Measurements from ENCODE around the gene ITPKB.

ITPKB gene

GRCh38 chr1:226702957-226703831 is 35.9 kb downstream of the ITPKB start:
- DNase-seq, result peak; percentile 75

DNA sequence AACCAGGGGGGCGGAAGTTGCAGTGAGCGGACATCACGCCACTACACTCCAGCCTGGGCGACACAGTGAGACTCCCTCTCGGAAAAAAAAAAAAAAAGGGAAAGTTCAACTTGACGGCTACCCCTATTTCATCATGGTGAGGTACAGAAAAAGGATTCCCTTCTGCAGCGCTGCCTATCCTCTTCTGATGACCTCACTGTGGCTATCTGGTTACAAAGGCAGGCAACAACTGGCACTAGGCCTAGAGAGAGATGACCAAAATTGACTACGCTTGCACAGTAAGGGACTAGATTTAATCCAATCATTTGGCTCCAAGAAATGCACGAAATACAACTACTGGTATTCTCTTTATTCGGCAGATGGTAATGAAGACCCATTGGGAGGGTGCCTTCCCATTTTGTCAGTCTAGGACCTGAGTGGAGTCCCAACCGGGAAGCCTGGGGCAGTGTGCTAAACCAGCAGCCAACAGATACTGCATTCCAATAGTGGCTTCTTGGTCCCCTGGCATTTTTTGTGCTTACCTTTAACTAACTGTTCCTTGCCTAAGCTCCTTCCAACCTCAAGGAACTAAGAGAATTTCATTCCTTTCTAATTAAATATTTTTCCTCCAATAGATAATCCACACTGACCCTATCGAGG is 36.6 kb downstream of the ITPKB start:
- DNase-seq, result no peak

DNA sequence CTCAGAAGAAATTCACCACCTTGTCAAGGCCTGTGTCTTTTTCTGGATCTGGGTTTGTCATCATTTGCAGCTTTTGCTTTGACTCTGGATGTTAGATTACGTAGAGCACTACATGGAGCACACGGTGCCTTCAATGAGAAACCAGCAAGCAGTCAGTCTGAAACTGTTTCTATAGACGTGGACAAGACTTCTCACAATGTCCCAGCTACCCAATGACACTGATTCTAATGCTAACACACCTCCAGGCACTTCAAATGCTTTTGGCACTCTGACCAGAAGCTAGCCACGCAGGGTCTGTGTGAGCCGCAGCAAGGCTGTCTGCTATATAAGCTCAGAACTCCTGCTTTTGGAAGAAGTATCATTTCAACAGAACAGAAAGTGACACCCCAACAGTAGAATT is 38.2 kb downstream of the ITPKB start:
- no peak for DNase-seq

GRCh38 chr1:226699166-226699565 is 39.9 kb downstream of the ITPKB start:
- no peak for DNase-seq

GRCh38 chr1:226698659-226699058 is 40.4 kb downstream of the ITPKB start:
- DNase-seq, result no peak

DNA sequence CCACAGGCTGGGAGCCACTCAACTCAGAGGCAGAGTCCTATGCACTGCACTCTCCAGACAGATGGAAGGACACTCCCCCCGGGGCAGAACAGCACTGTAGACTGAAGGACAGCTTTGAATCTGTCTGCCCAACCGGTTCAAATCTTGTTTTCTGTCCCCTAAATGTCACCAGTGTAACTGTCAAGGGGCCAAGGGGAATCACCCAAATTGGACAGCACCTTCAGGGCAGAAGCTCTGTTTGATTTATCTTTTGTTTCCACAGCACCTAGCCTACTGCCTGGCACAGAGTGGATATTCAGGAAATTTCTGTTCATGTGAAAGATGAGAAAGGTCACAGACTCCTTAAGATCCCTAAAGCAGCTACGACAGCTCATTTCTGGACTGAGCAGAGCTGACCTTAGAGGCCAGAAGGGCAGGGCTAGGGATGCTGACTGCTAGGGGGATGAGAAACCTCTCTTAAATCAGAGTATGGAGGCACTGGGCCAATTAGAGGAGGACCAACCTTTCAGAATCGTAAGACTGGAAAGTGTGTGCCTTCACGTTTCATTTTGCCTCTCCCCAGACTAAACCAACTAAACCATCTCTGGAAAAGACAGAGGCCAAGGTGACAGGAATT is 41.0 kb downstream of the ITPKB start:
- DNase-seq, result no peak

DNA sequence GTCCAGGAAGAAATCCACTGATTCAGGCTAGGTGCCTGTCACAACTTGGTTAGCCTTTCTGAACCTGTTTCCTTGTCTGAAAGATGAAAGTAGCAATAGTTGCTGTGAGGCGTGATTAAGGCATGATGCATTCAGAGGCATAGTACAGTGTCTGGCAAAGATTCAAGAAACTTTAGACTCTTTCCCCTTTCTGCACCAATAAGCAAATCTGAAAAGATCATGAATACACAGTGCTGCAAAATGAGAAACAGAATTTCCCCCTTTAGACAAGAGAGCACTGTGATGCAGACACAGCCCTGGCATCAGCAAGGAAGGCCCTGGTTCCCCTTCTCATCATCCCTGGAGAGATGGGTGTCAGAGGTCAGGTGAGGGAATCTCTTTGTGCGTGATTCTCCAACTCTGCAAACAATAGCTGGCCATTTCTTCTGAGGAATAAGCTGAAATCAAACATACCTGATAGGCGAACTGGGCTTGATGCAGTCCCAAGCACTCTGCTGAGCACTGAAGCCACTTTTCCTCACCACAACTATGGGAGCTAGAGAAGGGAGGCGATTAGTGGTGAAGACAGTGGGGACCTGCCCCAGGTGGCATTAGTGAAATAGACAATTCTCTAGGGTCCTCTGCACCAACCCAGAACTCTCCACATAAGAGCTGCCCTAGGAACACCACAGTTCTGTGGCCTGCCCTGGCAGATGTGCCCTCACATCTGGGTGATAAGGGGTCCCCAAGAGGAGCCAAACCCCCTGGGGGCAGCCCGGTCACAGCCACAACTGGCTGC is 41.7 kb downstream of the ITPKB start:
- no peak for DNase-seq

GRCh38 chr1:226696547-226696946 is 42.5 kb downstream of the ITPKB start:
- DNase-seq, result no peak

- no peak for DNase-seq
These were observed 43.7 kb downstream of the ITPKB start for GRCh38 chr1:226695335-226695900.

GRCh38 chr1:226692823-226693222 is 46.3 kb downstream of the ITPKB start:
- DNase-seq, result no peak

DNA sequence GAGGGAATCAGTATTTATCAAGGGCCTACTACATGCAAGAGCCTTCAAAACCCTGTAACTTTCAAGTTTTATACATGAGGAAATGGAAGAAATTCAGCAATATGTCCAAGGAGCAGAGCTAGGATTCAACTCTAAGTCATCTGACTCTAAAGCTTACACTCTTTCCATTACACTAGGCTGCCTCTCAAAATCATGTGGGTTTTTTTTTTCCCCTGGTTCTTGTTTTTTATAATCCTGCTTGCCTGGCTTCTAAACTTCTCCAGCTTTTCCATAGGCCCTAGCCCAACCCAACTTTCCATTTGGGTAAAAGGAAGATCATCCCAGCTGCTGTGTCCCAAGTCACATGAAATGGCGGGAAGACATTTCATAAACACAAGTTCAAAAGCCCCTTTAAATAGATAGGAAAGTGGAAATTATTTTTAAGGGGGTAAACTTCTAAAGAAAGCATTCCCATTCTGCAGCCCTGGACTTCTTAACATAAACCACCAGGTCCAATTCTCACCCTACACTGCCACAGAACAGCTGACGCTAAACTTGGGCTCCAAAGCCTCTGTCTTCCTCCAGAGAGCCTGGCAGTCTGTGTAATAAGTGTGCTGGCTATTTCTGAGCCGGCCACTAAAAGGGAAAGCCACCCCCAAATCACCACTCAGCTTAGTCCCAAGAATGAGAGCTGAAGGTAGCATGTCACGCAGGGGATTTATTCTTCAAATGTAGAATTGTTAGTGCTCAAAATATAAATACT is 46.9 kb downstream of the ITPKB start:
- no peak for DNase-seq

GRCh38 chr1:226691247-226691646 is 47.8 kb downstream of the ITPKB start:
- no peak for DNase-seq

- no peak for DNase-seq
These were observed 48.6 kb downstream of the ITPKB start for GRCh38 chr1:226690460-226690982.

DNA sequence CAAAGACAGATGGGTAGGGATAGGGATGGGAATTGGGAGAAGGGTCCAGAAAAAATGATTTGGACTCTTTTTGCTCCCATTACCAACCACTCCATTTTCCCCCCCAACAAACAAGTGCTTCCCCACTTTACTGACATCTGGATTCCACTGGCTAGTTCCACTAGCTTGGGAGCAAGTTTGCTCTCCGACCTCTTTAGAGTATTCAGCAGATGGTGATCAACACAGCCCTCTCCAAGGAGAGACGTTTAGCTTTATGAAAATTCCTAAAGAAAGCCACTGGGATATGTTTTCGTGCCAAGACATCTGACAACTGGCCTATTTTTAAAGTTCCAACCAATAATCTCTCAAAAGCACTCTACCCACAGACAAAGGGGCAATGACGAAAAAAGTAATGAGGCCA is 50.3 kb downstream of the ITPKB start:
- DNase-seq, result no peak

DNA sequence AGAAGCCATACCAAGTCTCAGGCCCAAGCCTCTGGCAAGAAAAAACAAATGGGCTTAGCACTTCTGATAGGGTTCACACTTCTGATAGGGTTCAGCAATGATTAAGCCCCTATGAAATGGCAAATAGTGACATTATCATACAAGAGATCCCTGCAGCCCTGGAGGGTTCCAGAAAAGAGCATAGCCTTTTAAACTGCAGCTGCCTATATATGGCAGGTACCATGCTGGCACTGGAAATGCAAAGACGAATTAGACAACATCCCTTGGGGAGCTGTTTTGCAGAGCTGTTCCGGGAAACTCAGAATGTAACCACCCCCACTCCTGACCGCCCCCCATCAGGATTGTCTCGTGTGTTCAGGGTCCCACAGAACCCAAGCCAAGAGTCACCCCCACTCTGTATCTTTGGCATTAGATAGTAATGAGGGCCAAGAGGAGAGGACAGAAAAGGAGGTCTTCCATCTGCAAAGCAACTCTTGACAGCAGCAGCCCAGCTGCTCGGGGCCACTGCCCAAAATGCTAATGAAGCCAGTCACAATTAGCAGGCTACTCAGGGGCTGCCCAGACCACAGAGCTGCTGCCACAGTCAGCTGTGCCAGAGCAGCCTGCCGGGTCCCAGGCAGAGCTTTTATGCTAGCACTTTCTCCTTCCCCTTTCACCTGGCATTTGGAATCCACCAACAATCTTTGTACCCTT is 50.9 kb downstream of the ITPKB start:
- no peak for DNase-seq

DNA sequence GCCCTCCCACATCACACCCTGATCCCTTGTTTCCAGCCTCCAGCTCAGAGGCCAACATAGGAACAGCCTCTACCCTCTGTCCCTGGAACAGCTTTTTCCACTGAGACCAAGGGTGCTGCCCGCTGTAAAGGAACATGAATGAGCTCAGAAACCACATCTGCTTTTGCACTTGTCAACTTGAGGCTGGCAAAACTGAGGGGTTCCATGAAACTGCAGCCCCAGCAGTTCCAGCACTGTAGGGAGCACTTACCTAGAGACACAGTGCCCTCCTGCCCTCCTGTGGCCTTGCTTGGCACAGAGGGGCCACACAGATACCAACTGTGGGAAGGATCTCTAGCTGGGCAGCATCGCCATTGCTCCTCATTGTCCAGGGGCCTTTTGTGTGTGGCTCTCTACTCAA is 51.7 kb downstream of the ITPKB start:
- DNase-seq, result peak; percentile 50

GRCh38 chr1:226686440-226687425 is 52.3 kb downstream of the ITPKB start:
- DNase-seq, result no peak

- no peak for DNase-seq
These were observed 53.8 kb downstream of the ITPKB start for GRCh38 chr1:226685196-226685820.

DNA sequence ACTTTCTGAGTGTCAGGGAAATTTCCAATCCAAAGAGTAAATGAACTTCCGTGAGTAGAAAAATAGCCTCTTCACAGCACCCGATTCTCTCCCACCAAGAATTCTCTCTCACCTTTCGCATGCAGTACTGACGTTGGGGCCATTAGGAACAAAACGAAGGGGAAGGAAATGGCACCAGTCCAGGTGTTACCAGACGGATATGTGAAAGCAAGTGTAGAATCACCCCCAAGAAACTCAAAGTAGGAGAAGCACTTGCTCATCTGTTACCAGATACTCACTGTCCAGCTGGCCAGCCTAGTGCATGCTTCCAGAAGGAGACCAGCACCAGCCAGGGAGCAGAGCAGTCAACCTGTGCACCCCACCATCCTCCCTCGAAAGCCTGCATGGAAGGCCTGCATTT is 55.1 kb downstream of the ITPKB start:
- DNase-seq, result no peak
